Measurements from ENCODE around the gene CROCC2. TPM values are rescaled to one million over a fixed set of nuclear protein-coding genes. Genes with fewer than 3 reads are reported as not detected.
A peak's percentile ranks its signal among the peaks of the same experiment; 100 is the strongest.

Gene CROCC2
- total and polyA plus RNA-seq, 2 of the 13 experiments (the other 11 are each of a cell fraction or from before 2014, with no cell fraction given): not detected

DNA sequence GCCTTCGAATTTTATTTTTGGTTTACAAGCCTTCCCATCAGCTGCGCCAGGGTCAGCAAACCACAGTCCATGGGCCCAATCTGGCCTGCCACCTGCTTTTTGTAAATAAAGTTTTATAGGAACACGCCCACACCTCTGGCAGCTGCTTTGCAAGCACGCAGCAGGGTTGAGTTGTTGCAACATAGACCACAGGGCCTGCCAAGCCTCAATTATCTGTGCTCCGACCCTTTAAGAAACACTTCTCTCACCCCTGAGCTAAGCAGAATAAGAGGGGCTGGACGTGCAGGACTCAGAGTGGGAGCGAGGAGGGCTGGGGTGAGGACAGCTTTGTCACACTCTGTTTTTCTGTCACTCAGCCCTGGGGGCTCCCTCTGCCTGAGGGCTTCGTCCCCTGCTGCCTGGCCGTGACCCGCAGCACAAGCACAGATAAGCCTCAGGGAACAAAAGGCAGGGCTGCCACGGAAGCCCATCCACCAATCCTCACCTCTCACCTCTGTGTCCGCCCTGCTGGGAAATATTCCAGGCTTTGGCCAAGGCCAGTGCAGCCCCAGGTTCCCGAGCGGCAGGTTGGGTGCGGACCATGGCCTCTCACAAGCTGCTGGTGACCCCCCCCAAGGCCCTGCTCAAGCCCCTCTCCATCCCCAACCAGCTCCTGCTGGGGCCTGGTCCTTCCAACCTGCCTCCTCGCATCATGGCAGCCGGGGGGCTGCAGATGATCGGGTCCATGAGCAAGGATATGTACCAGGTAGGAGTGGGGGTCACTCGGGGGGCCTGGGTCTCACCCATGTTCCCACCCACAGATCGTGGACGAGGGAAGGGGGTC, 37.6 kb upstream of the CROCC2 start, which contains the start of gene AGXT (continued):
- TF ChIP-seq TAF15 (IDR thresholded peaks at IDR 0.05; ENCODE audit: low read depth, low read length, poor library complexity, severe bottlenecking) (no peak), ZNF33A (CRISPR knock-in tag; IDR thresholded peaks at IDR 0.05; ENCODE audit: borderline replicate concordance) (no peak), ZNF205 (CRISPR knock-in tag; IDR thresholded peaks at IDR 0.05) (peak; percentile 16; the same call in 1 of the 2 replicates), FUBP1 (CRISPR knock-in tag; IDR thresholded peaks at IDR 0.05; ENCODE audit: borderline replicate concordance) (no peak), ONECUT2 (CRISPR knock-in tag; IDR thresholded peaks at IDR 0.05) (no peak), ZNF674 (CRISPR knock-in tag; IDR thresholded peaks at IDR 0.05; ENCODE audit: low read depth) (no peak), PATZ1 (CRISPR knock-in tag; IDR thresholded peaks at IDR 0.05) (peak; percentile 86), NONO (IDR thresholded peaks at IDR 0.05) (no peak), NONO (CRISPR knock-in tag; conservative IDR thresholded peaks at IDR 0.05) (peak; percentile 86), FOXC1 (CRISPR knock-in tag; IDR thresholded peaks at IDR 0.05; ENCODE audit: borderline replicate concordance) (no peak; the same call in 1 of the 2 replicates), KDM5A (IDR thresholded peaks at IDR 0.05; ENCODE audit: borderline replicate concordance, low read length) (no peak; the same call in 1 of the 2 replicates)
- TF ChIP-seq, protein P1, sequence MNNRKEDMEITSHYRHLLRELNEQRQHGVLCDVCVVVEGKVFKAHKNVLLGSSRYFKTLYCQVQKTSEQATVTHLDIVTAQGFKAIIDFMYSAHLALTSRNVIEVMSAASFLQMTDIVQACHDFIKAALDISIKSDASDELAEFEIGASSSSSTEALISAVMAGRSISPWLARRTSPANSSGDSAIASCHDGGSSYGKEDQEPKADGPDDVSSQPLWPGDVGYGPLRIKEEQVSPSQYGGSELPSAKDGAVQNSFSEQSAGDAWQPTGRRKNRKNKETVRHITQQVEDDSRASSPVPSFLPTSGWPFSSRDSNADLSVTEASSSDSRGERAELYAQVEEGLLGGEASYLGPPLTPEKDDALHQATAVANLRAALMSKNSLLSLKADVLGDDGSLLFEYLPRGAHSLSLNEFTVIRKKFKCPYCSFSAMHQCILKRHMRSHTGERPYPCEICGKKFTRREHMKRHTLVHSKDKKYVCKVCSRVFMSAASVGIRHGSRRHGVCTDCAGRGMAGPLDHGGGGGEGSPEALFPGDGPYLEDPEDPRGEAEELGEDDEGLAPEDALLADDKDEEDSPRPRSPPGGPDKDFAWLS (CRISPR knock-in tag; IDR thresholded peaks at IDR 0.05; ENCODE audit: borderline replicate concordance): no peak
- TF ChIP-seq, protein P2, sequence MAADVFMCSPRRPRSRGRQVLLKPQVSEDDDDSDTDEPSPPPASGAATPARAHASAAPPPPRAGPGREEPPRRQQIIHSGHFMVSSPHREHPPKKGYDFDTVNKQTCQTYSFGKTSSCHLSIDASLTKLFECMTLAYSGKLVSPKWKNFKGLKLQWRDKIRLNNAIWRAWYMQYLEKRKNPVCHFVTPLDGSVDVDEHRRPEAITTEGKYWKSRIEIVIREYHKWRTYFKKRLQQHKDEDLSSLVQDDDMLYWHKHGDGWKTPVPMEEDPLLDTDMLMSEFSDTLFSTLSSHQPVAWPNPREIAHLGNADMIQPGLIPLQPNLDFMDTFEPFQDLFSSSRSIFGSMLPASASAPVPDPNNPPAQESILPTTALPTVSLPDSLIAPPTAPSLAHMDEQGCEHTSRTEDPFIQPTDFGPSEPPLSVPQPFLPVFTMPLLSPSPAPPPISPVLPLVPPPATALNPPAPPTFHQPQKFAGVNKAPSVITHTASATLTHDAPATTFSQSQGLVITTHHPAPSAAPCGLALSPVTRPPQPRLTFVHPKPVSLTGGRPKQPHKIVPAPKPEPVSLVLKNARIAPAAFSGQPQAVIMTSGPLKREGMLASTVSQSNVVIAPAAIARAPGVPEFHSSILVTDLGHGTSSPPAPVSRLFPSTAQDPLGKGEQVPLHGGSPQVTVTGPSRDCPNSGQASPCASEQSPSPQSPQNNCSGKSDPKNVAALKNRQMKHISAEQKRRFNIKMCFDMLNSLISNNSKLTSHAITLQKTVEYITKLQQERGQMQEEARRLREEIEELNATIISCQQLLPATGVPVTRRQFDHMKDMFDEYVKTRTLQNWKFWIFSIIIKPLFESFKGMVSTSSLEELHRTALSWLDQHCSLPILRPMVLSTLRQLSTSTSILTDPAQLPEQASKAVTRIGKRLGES (CRISPR knock-in tag; IDR thresholded peaks at IDR 0.05; ENCODE audit: borderline replicate concordance): no peak
- TF ChIP-seq, protein P3, sequence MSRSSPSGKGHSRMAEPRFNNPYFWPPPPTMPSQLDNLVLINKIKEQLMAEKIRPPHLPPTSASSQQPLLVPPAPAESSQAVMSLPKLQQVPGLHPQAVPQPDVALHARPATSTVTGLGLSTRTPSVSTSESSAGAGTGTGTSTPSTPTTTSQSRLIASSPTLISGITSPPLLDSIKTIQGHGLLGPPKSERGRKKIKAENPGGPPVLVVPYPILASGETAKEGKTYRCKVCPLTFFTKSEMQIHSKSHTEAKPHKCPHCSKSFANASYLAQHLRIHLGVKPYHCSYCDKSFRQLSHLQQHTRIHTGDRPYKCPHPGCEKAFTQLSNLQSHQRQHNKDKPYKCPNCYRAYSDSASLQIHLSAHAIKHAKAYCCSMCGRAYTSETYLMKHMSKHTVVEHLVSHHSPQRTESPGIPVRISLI (CRISPR knock-in tag; IDR thresholded peaks at IDR 0.05; ENCODE audit: borderline replicate concordance): no peak
- TF ChIP-seq, protein P4, sequence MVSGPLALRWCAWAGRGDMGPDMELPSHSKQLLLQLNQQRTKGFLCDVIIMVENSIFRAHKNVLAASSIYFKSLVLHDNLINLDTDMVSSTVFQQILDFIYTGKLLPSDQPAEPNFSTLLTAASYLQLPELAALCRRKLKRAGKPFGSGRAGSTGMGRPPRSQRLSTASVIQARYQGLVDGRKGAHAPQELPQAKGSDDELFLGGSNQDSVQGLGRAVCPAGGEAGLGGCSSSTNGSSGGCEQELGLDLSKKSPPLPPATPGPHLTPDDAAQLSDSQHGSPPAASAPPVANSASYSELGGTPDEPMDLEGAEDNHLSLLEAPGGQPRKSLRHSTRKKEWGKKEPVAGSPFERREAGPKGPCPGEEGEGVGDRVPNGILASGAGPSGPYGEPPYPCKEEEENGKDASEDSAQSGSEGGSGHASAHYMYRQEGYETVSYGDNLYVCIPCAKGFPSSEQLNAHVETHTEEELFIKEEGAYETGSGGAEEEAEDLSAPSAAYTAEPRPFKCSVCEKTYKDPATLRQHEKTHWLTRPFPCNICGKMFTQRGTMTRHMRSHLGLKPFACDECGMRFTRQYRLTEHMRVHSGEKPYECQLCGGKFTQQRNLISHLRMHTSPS (CRISPR knock-in tag; IDR thresholded peaks at IDR 0.05; ENCODE audit: low read depth): peak; percentile 87

All from HepG2 (cell line).